GM19238 (cell line): ENCODE results near the gene FAXDC2.
A peak's percentile ranks its signal among the peaks of the same experiment; 100 is the strongest.
"Not testable (repeated sequence)": the region's sequence is repeated elsewhere in the genome, so short reads cannot be mapped to it uniquely, and the experiment has no call there.

ENCODE experiments used
- DNase-seq: peaks from one replicate; pipeline ENCODE4 v3.0.0; 2011; ENCODE audit warnings: low spot score; ENCODE audit not compliant: insufficient read length

The FAXDC2 gene

DNA sequence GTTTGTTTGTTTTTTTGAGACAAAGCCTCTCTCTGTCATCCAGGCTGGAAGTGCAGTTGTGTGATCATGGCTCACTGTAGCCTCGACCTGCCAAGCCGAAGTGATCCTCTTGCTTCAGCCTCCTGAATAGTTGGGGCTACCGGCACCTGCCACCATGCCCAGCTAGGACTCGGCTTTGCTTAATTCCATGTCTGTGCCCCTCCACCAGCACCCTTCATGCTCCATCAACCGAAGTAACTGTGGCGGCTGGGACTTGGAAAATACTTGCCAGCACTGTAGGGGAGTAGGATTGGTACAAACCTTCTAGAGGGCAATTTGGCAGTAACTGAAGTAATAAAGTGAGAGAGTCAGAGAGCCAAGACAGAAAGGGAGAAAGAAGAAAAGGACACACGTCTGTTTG lies 19.0 kb downstream of the FAXDC2 start:
- no peak for DNase-seq

DNA sequence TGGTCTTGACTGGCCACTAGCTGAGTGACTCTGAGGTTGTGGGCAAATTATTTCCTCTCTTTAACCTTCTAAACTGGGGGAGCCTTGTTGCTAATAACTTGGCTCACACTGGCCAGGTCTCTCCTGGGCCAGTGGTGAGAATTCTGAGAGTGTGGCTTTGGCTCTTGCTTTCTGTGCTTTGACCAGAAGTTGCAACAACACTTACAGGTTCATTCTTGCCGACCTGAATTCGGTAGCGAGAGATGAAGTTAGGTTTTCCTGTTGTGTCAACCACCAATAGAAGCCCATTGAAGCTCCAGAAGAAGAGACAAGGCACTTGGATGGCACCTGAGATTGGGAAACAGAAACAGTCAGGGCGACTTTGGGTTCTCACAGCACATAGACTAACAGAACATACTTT lies 19.8 kb downstream of the FAXDC2 start:
- no peak for DNase-seq

DNA sequence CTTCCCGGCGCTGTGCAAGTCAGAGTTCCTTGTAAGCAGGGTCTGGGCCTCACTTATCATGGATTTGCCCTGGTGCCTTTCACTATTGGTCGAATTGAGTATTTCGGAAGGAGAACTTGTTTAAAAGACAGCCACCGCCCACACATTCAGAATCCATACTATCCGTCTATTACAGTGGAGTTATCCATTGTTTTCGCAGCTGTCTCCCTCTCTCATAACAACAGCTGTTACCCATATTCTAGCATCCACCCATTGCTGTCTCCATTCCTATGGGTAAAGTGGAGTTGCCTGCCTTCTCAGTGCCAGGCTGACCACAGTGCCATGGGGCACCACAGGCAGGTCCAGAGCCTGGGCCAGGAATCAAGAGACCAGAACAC lies 20.2 kb downstream of the FAXDC2 start:
- DNase-seq = no peak

DNA sequence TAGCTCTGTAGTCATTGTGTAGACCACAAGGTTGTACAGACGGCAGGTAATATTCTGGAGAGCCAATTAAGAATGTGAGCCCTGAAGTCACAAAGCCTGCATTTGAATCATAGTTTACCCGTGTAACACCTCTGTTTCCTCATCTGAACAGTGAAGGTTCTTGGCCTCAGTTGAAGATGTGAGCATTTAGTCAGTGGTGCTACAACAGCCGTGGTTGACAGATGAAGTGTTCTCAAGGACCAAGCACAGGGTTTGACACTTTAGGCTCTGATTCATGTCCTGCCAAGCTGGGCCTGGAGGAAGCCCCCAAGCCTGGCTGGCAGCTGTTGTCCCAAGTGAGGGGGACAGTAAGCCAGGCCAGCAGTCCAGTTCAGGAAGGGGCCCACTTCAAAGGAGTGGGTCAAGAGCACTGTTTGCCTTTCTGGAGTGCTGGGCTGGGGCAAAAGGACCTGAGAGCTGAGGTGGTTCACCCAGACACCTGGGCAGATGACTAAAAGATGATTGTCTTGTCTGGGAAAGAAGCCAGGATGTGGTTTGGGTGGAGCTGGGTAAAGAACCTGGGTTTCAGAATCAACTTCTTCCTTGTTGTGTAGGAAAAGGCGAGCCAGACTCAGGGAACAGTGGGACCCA lies 20.7 kb downstream of the FAXDC2 start:
- no peak for DNase-seq

DNA sequence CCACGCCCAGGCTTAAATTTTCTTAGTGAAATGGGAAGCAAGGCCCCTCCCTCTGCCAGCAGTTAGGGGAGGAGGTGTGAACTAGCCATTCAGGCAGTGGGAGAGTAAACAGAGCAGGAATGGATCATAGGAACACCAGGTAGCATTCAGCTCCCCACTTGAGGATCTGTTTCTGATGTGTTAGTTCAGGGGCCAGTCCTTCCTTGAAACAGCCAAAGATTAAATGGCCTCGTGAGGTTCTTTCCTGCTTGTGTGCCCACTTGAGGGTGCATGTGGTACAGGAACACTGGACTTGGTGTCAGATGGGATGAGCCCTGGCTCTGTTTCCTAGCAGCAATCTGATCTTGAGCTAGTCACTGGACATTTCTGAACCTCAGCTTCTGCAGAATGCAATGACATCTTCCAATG lies 21.2 kb downstream of the FAXDC2 start:
- DNase-seq = no peak

DNA sequence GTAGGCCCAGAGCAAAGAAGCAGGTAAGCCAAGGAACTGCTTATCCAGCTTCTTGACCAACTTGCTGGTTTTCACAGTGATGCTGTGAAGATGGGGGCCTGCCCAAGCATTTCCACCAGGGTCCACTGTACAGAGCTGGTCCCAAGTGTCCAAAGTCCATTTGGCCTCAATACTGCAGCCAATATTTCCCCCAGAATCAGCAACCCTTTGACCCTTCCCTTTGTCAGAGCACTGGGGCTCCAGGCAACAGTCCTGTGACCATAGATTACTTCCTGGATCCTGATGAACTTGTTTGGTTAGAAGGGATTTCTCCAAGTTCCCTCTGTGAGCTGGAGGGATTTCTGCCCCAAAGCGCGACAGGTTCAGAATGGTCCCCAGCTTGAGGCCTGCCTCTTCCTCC lies 26.3 kb downstream of the FAXDC2 start:
- DNase-seq = no peak

DNA sequence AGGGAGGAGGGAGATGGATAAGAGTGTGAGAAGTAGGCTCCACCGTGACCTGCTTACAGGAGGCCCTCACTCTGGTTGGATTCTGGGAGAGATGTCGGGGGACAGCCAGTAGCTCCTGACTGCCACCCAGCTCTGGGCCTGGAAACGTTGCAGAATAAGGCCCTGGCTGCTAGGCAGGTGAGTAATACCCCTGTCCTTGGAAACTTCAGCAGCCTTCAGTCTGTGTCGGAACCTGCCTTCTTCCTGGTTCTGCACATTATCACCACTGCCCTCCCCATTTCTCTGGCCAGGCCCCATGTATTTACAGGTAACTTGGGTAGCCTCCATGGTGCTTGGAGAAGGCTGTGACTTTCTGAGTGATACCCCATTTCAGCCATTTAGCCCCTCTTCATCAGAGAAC lies 26.8 kb downstream of the FAXDC2 start:
- no peak for DNase-seq

DNA sequence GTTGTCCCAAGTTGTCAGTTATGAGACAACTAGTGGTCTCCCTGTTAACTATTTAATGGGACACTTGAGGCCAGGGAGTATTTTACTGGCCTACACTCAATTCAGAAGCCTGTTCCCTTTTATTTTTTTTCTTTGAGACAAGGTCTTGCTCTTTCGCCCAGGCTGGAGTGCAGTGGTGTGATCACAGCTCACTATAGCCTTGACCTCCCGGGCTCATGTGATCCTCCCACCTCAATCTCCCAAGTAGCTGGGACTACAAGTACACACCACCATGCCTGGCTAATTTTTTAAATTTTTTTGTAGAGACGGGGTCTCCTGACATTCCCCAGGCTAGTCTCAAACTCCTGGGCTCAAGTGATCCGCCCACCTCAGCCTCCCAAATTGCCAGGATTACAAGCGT lies 27.5 kb downstream of the FAXDC2 start:
- DNase-seq = not testable (repeated sequence)

DNA sequence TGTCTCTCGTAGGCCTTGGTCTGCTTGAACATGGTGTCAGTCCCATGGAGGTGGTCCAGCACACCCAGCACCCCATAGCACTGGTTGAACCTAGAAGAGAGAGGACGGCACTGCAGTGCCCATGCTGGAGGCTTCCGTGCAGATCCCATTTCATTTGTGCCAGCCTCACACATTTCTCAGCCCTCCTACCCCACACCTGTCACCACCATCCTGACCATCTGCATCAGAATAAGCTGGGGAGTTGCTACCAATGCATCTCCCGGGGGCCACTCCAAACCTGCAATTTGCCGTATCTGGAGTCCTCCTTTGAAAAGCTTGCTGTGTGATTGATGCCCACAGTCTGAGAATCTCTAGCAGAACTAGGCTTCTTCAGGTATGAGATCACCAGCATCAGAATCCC lies 30.0 kb downstream of the FAXDC2 start:
- no peak for DNase-seq

DNA sequence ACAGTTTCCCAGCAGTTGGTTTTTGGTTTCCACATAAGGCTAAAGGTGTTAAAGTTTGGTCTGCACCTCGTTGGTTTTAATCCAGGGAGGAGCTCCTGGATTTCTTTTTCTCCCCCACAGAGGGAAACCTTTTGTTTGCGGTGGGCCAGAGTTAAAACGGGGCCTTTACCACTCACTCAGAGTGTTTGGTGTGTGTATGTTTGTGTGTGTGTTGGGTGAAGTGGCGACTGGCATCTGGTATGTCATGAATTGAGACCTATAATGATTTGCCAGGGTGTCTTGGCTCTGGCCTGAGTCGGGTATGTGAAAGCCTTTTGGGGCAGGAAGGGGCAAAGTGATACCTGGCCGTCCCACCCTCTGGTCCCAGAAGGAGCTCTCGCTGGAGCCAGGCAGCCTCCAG lies 30.9 kb downstream of the FAXDC2 start:
- DNase-seq = no peak

DNA sequence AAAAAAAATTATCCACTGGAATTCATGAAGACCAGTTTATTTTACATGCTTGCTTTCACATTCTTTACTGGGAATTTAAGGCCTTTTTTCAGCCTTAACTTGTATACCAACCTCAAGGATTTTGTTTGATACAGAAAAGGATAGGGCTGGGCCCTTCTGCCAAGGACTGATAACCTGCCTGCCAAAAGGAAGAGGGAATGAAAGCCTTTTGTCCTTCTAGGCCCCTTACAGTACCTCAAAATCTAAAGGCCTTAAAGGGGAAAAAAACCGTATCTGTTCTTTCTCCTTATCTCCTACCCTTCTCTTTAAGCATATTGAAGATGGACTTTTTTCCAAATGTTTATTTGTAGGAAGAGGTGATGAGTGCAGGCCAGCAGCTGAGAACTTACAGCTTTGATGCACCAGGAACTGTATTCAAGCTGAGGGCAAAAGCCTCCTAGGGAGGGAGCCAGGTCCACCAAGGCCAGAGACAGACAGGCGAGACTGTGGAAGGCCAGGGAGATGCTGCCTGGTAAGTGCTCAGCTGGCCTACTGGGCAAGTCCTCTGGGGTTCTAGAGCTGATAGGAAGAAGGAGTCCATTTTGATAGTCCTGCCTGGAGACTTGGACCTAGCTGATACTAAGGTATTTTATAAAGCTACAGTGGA lies 31.8 kb downstream of the FAXDC2 start:
- DNase-seq = no peak

DNA sequence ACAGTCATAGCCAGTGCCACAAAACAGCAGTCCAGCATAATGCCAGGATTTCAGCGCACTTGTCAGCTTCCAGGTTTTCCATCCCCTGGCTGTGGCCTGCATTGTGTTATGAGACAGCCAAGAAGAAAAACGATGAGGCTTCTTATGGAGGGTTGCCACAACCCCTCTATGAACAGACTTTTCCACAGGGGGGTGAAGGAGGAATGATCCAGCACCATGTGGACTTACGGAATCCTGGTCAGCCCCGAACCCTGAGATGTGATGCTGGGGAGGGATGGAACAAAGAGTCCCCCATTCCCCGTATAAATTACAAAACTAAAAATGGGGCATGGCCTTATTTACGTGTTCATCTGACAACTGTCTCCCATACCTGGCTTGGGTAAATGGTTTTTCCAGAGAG lies 32.6 kb downstream of the FAXDC2 start:
- no peak for DNase-seq

DNA sequence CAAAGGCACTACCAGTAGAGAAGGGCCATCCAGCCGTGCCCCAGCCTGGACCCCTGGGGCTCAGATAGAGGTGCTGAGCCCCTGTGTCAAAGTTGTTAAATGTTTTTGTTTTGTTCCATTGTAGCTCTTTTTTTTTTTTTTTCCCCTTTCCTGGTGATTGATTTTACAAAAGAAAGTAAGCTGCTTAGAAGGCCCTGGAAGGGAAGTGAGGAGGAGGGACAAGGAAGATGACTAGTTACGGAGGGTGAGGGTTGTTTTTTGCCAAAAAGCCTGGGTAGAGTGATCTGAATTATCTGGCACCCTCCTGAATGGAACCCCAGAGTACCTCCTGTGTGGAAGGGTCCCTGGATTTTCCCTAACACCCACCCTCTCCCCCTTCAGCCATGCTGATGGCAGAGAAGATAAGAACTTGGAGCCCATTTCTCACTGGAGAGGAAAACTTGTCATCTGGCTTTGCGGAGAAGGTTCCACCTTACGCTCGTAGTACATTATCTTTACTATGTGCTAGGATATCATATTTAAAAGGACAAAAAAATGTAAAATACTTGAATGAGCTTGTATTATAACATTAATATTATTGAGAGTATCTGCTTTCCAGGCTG lies 33.4 kb downstream of the FAXDC2 start:
- no peak for DNase-seq

DNA sequence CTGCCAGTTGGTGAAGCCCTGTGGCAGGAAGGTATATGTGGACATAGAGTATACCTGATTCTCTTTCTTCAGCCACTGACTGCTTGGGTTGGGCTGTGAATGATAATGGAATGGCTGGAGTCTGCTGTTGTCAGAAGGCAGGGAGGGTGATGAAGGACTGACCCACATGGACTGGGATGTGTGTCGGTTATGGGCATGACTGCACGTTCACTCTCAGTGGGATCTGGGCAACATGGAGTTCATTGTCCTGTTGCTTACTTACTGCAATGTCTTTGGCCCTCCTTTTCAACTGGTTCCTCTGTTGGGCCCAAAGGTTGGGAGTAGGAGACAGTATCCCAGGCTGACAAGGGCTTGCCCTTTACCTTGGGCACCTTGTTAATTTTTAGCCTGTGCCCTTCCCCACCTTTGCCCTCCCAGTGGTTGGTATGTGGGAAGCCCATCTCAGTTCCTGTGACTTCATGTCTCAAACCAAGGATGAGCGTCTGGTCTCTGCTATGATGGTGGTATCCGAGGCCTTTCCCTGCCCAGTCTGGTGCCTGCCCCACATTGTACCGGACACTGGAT lies 34.6 kb downstream of the FAXDC2 start:
- no peak for DNase-seq

DNA sequence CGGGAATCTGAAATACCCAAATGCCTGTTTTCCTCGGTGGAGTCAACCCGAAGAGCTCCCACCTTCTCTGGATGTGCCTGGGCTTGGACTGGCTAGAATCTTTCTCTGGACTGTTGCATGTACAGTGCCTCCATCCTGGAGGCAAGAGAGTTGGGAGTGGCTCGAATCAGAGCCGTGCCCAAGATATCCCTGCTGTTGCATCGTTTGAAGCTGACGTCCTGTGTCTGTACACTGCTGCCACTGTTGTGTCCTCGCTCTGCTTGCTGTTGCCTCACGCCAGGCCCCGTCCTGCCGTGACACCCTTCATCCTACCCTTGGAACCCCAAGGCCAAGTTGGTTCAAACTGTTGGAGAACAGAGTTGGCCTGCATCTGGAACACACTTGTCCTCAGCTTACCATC lies 35.4 kb downstream of the FAXDC2 start:
- no peak for DNase-seq

DNA sequence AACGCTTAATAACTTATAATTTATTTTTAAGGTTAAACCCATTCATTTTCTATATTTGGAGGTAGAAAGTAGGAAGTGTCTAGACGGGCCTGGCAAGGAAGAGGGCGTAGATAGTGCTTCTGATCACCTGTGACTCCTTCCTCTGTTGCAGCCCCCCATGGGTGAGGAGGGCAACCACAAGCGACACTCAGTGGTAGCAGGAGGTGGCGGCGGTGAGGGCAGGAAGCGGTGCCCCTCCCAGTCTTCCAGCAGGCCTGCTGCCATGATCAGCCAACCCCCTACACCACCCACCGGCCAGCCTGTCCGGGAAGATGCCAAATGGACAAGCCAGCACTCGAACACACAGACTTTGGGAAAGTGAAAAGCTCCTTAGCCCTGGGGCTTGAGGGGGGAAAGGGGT lies 36.7 kb downstream of the FAXDC2 start:
- no peak for DNase-seq

DNA sequence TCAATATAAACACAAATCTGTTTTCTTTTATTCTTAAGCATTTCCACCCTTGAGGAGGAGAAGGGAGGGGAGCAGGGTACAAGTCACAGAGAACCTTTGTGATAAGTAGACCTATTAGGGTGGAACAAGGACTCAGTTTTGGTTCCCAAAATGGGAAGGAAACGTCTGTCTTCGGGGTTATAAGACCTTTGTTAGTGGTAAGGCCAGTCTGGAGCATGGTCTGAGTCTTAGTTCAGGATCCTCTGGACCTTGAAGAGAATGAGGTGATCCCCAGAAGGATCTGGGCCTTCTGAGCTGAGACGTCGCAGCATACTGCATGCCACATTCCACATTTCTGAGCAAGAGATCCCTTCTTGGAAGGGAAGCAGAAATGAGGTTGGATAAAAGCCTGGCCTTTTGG lies 37.2 kb downstream of the FAXDC2 start:
- no peak for DNase-seq

DNA sequence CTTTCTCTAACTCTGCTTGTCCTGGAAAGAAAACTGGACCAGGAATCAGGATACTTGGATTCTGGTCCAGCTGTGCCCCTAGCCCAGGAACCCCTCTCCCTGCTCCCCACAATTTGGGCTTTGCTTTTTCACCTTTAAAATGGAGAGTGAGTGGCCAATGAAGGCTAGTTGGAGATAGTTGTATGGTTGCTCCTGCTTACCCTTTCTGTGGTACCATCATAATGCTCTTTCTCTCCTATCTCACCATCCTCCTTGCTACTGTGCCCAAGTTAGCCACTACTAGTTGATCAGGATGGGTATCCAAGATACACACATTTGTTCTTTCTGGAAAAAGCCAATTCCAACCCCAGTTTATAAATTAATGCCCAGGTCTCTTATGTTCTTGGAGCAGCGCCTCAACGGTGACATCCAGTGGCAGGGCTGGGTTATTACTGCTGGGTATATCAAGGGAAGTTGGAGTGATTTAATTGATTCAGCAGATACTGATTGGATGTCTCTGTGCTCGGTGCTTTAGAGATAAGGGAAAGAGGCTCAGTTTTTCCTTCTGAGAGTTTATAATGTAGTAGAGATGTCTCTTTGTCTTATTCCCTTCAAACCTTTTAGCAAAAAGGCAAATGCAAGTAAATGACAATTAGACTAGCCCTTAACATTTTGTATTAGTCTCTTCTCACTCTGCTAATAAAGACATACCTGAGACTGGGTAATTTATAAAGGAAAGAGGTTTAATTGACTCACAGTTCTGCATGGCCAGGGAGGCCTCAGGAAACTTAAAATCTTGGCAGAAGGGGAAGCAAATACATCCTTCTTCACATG lies 38.5 kb downstream of the FAXDC2 start:
- DNase-seq = peak; percentile 19

DNA sequence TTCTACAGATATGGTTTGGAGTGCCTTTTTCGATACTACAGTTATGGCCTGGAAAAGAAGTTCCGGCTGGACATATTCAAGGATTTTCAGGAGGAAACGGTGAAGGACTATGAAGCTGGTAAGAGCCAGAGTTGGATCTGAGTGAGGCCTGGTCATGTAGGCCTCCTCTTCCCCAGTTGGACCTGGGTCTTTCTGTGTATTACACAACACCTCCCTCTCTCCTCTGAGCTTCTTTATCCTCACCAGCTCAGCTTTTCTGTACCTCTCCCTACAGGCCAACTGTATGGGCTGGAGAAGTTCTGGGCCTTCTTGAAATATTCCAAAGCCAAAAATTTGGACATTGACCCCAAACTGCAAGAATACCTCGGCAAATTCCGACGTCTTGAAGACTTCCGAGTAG lies 39.2 kb downstream of the FAXDC2 start:
- DNase-seq = no peak

DNA sequence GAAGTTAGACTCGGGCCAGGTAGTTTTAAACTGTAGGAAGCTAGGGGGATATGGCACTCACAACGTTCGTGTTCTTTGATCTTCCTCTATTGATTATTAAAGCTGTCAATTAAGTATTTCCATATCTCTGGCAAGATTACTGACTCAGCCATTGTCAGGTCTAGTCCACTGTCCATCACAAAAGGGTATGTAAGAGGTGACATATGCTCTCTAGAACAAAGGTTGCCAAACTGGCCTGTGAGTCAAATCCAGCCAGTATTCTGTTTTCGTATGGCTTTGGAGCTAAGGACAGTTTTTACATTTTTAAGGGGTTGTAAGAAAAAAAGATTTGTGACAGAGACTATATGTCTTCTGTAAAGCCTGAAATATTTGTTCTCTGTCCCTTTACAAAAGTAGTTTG lies 44.2 kb downstream of the FAXDC2 start:
- DNase-seq = no peak

DNA sequence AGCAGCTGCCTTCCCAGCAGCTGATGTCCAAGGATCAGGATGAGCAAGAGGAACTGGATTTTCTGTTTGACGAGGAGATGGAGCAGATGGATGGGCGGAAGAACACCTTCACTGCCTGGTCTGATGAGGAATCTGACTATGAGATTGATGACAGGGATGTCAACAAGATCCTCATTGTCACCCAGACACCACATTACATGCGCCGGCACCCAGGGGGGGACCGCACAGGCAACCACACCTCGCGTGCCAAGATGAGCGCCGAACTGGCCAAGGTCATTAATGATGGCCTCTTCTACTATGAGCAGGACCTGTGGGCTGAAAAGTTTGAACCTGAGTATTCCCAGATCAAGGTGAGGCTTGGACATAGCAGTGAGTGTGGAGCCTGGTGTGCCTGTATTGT lies 48.4 kb downstream of the FAXDC2 start:
- DNase-seq = no peak

DNA sequence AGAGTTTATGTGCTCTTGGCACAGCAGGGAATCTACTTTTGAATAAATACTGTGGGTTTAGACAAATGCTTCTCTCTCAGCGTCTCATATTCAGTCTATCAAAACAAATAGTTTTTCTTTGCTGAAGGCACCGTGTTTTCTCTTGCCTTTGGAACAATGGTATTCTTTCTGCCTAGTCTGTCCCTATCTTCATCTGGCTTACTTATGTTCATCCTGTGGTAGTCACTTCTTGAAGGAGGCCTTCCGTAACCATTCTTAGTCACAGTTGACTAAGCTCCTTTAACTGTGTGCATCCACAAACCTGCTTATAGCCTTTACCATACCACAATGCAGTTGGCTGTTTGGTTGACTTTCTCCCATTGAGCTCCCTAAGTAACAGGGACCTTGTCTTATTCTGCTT lies 49.3 kb downstream of the FAXDC2 start:
- DNase-seq = no peak
